ENCODE results near the gene KIF1A.
"Not testable (repeated sequence)": the region's sequence is repeated elsewhere in the genome, so short reads cannot be mapped to it uniquely, and the experiment has no call there.

KIF1A gene

GRCh38 chr2:240846309-240846708, 26.3 kb upstream of the KIF1A start:
- DNase-seq = not testable (repeated sequence)

DNA sequence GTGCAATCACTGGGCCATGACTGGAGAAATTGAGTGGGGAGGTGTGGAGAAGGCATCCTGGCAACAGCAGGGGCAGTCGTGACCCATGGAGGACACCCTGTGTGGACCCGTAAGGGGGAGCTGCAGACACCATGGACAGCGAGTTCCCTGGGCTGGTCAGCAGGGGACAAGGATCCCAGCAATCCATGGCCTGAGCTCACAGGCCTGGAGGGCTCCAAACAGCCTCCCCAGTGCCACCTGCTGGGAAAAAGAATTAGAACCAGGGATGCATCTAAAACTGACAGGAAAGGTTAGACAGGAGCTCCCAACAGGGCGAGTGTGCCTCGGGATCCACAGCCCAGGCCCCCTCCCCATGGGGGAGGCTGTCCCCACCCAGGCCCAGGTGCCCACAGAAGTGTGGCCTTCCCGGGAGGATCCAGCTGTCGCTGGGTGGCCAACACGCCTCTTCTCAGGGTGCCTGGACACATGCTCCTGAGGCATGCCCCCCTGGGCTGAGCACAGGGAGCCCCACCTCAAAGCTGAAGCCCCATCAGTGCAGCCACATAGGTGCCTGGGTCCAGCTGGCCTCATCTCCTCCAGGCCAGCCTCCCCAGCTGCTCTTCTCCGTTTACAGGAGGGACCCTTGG, 20.5 kb upstream of the KIF1A start:
- DNase-seq = peak; percentile 9

DNA sequence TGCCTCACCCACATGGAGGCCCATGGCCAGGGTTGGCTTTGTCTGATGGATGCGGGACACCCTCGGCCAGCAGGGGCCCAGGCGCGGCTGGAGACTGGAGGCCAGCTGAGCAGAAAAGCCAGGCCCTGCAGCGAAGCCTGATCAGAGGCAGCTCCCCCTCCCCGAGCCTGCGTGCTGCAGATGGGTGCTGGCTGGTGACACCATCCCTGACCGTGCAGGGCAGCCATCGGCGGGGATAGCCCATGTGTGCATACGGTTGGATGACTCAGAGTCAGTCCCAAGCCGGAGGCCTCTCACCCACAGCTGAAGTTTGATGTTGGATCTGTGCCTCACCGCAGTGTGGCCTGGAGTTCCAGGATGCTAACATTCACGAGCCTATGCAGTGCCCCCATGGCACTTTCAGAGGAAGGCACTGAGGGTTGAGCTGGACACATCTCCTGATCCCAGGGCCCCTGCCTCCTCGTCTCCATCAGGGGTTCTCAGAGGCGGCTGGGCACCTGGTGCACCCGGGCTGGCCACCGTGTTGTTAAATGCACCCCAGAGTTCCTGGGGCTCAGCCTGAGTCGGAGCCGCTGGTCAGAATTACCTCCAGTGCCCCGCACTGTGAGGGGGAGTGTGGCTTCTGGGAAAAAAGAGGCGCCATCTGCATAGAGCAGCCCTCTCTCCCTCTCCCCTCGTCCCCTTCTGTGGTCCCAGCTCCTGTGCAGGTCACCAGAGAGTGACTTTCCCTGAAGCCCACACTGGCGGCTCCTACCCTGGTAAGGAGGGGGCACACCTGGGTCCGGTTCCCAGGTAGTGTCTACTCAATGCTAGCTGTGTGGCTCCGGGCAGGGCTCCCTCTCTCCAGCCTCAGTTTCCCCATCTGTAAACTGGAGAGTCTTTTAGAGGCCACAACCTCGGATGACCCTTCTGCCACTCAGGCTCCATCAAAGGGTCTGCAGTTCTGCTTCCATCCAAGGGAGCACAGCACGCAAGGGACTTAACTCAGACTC, 19.4 kb upstream of the KIF1A start:
- DNase-seq = peak; percentile 22

DNA sequence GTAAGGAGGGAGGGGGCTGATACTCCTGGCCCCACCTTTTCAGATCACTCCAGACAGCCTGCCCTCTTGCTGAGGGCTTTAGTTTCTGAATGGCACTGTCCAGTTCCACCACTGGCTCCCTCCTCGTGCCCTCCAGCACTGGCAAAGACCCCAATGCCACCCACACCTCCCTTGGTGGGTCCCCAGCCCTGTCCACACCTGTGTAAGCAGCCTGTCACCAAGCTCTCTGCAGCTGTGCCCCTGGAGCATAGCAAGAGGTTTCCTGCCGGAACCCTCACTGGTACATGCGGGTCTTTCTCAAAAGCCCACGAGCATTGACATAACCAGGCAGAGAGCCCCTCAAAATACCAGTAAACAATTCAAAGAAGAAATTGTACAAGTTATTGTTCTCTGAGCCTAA, 17.6 kb upstream of the KIF1A start:
- DNase-seq = no peak

- DNase-seq = no peak
Observed at GRCh38 chr2:240836781-240837467, 16.9 kb upstream of the KIF1A start.

DNA sequence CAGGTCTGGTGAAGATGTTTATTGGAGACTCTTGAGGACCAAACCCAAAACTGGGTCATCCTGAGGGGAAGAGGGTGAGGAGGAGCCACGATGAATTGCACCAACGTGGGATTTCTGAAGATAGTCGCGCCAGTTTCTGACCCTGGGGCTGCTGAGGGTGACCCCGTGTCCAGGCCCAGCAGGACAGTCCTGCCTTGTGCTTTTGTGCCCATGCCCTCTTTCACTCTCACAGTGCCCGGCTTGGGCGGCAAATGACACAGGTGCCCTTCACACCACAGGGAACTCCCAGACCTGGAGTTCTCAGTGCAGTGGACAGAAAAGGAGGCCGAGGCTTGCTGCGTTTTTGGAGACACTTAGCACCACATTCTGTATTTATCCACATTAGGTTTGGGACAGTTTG, 15.5 kb upstream of the KIF1A start:
- no peak for DNase-seq

GRCh38 chr2:240834377-240834975, 14.5 kb upstream of the KIF1A start:
- no peak for DNase-seq

GRCh38 chr2:240833724-240834285, 13.8 kb upstream of the KIF1A start:
- no peak for DNase-seq

GRCh38 chr2:240832921-240833494, 13.0 kb upstream of the KIF1A start:
- no peak for DNase-seq

DNA sequence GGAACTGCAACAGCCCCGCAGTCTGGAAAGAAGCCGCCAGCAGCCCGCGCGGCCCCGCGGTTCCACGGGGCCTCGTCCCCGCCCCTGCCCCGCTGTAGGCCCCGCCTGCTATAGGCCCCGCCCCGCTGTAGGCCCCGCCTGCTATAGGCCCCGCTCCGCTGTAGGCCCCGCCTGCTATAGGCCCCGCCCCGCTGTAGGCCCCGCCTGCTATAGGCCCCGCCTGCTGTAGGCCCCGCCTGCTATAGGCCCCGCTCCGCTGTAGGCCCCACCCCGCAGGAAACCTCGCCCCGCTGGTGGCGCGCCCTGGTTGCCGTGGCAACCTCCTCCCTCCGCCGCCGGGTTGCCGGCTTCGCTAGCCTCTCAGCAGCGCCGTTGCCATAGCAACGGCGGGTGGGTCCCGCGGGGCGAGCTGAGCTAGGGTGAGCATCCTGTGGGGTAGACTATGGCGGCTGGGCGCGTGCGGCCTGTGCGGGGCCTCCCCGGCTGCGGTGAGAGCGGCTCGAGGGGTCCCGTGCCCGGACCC, 12.2 kb upstream of the KIF1A start:
- DNase-seq = peak; percentile 92

DNA sequence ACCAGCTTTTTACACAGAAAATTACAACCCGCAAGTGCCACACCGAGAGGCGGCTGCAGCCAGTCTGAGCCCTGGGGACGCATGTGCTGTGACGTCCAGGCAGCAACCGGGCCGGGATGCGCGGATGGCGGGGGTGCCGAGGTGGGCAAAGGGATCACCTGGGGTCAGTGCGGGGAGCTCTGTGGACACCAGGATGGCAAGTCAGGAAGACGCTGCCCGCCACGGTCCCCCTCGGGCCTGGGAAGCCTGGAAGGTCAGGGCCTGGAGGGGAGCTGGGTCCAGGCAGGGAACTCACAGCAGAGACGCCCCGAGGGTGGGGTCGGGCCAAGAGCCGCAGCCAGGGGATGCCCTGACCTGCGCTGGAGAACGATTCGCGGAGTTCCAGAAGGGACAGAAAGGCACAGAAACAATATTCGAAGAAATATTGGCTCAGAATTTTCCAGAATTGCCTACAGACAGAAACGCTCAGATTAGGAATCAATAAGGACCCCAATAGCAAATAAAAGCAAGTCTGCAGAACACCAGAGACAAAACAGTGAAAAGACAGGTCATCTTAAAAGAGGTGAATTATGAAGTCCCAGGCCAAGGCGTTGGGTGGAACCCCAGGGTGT, 11.7 kb upstream of the KIF1A start:
- DNase-seq = no peak

DNA sequence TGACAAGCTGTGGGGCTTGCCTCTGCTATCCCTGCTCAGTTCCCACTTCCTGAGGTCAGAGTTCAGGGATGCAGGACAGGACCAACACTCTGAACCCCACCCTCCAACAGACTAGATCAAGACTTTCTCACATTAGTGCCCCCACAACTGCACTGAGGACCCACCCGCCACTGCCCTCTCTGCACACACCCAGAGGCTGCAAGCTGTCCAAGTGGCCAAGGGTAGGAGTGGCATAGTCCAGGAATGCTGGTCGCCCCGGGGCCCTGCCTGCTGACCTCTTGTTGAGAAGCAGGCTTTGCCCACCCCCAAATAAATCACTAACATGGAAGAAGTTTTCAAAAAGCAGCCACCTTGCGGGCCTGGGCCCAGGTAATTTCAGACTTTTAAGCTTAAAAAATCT, 5.5 kb upstream of the KIF1A start:
- no peak for DNase-seq

DNA sequence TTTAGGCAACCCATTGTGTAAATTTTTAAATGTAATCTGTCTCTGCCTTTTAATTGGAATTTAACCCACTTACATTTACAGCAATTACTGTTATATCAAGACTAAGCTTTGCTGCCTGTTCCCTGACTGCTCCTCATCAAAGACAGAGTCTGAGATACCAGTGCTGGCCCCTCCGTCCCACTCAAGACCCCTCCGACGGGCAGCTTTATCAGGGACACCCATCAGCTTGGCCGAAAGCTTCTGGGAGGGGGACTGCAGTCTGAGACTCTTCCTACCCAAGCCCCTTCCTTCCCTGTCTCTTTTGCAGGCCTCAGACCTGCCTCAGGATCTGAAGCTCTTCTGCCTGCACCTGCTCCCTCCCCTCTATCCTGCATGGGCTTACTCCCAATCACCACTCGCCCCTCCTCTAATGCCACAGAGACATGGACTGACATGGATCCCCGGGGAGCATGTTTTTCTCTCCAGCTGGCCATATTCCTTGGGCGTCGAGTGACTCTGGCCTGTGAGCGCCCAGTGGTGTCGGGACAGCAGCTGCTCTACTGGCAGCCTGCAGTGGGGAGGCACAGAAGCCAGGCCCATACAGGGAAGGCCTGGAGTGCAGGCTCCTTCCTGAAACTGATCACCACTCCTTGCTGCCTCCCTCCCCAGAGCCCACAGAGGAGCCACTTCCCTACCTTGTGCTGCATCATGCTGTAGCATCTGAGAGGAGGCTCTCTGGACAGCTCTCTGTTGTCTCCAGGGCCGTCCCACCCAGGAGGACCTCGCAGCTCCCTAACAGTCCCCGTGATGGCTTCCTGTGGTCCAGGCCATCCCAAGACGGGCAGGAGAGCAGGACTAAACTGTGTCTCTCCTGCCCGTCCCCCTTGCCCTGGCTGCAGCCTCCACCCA, 3.7 kb upstream of the KIF1A start:
- DNase-seq = no peak

- no peak for DNase-seq
Observed at GRCh38 chr2:240822280-240822847, 2.3 kb upstream of the KIF1A start.

- no peak for DNase-seq
Observed at GRCh38 chr2:240821429-240821778, 1.4 kb upstream of the KIF1A start.

DNA sequence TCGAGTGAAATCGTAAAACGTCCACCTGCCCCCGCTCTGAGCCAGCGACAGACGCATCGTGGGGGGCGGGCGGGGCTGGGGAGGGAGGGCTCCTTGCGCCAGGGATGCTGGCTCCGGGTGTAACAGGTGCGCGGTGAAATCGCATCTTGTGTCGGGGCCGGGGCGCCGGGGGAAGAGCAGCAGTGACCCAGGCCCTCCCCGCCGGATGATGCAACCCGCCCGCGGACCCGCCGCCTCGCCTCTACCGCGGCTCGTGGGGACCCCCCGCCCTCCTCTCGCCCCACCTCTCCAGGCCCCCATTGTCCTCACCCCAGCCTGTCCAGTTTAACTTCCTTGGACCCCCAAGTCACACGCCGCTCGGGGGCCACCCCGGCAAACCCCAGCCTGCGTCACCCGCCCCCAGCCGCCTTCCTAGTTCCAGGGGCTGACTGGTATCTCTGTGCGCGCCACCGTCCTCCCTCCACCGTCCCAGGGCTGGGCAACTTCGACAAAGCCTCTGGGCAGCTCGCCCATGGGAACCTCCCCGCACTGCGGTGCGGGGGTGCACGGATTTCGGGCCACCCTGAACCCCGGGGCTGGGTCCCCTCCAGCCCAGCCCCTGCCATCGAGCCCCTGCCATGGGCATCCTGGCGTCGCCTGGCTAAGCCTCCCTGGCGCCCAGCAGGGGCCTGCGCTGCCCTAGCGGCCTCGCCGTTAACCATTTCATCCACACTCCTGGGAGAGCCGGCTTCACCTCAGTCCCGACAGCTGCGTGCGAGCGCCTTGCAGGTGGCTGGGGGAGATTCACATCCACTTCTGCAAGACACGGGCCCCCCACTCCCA, 799 bp upstream of the KIF1A start:
- no peak for DNase-seq

GRCh38 chr2:240819126-240819857, 727 bp downstream of the KIF1A start:
- no peak for DNase-seq

DNA sequence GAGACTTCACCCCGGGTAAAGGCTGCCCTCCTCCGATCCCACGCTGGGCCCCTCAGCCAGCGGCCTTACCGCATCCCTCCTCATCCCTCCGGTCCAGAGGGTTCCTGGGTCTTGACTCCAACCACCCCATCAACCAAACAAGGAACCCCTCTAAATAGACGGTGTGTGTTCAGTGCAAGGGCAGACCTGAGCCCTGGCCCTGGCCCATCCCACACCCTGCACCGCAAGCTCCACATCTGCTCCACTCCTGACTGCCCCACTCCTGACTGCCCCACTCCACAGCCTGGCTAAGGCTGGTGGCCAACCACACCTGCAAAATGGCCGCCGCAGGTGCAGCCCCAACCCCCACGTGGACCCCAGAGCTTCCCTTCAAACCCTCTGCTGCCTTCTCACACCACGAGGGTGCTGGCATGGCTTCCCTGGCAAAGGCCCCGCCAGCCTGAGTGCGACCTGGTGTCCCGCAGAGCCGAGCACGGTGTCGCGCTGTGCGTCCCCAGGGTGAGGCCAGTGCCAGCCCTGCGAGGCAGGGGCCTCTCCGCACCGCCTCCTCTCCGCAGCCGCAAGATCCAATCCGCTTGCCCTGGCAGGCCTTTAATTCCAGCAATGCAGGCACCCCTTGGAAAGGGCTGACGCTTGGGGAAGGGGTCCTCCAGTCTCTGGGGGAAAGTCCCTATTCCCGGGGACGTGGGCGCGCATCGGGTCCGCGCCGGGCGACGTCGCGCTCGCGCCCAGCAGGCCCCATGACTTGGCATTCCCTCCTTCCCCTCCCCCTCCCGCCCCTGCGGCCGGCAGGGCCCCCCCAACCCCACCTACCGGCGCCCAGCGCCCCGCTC, 1.5 kb downstream of the KIF1A start:
- no peak for DNase-seq
